OCI-LY7 (cell line): ENCODE measurements around the gene MPRIP. TPM values are rescaled to one million over a fixed set of nuclear protein-coding genes. Genes with fewer than 3 reads are reported as not detected.

ENCODE experiments used
- BruUV-seq: library from RNA; stranded (reverse); fragments of 400-500 nt; replicated peaks from 2 replicates; lab custom pipeline; 2021; lab: Mats Ljungman, UMichigan
- CTCF ChIA-PET: fragments of 300-600 bp; sonication (Branson Sonifier 250); formaldehyde crosslinking; loops from one replicate; lab custom pipeline; 2022; ENCODE audit warnings: antibody characterized with exemption; ENCODE audit not compliant: unreplicated experiment; lab: Charles Lee
- POLR2A ChIA-PET: fragments of 300-600 bp; sonication (Branson Sonifier 250); formaldehyde crosslinking; loops from one replicate; lab custom pipeline; 2022; ENCODE audit warnings: antibody characterized with exemption; lab: Charles Lee
- DNase-seq: peaks from one replicate; pipeline ENCODE4 v3.0.0-alpha.2; 2015; ENCODE audit warnings: low spot score
- H2AFZ ChIP-seq: fragments of 200-600 bp; sonication (generic), shearing (Covaris generic); 2 replicates; pipeline ENCODE4 v1.6.1; 2014; ENCODE audit warnings: mild to moderate bottlenecking, antibody characterized with exemption, low read length, moderate library complexity
- H3K27ac ChIP-seq: fragments of 200-600 bp; sonication (generic); 2 replicates; pipeline ENCODE4 v1.5.1; 2014; ENCODE audit warnings: mixed run types, low read depth, mild to moderate bottlenecking, moderate library complexity, low read length, inconsistent platforms; ENCODE audit not compliant: poor library complexity, severe bottlenecking
- H3K36me3 ChIP-seq: fragments of 200-600 bp; sonication (generic); 2 replicates; pipeline ENCODE4 v1.6.1; 2014; ENCODE audit warnings: mild to moderate bottlenecking, antibody characterized with exemption, low read length, moderate library complexity, mixed read lengths; ENCODE audit not compliant: insufficient read depth
- H3K4me1 ChIP-seq: fragments of 200-600 bp; sonication (generic); 2 replicates; pipeline ENCODE4 v1.5.1; 2014; ENCODE audit warnings: mild to moderate bottlenecking, low read length; ENCODE audit not compliant: insufficient read depth, poor library complexity, severe bottlenecking
- H3K4me2 ChIP-seq: fragments of 200-600 bp; sonication (generic); 2 replicates; pipeline ENCODE4 v1.6.1; 2014; ENCODE audit warnings: mild to moderate bottlenecking, low read length
- H3K4me3 ChIP-seq: fragments of 200-600 bp; sonication (generic); 2 replicates; pipeline ENCODE4 v1.5.1; 2014; ENCODE audit warnings: mild to moderate bottlenecking, low read depth, low read length; ENCODE audit not compliant: poor library complexity, severe bottlenecking
- H3K79me2 ChIP-seq: fragments of 200-600 bp; sonication (generic); 2 replicates; pipeline ENCODE4 v1.6.1; 2016; ENCODE audit warnings: low read depth, mild to moderate bottlenecking, low read length, moderate library complexity, mixed read lengths; ENCODE audit not compliant: insufficient read depth
- H3K9me2 ChIP-seq: fragments of 200-600 bp; sonication (generic); 2 replicates; pipeline ENCODE4 v1.6.1; 2016; ENCODE audit warnings: mild to moderate bottlenecking, low read length, mixed read lengths; ENCODE audit not compliant: insufficient read depth
- H3K9me3 ChIP-seq: fragments of 200-600 bp; sonication (generic); 2 replicates; pipeline ENCODE4 v1.6.1; 2014; ENCODE audit warnings: mild to moderate bottlenecking, mixed run types, low read length, mixed read lengths
- H4K20me1 ChIP-seq: fragments of 200-600 bp; sonication (generic); 2 replicates; pipeline ENCODE4 v1.6.1; 2014; ENCODE audit warnings: mild to moderate bottlenecking, antibody characterized with exemption, low read length, moderate library complexity, mixed read lengths; ENCODE audit not compliant: insufficient read depth
- EZH2phosphoT487 ChIP-seq: fragments of 200-600 bp; sonication (generic); IDR thresholded peaks from 2 replicates; pipeline ENCODE4 v1.6.1; 2018; ENCODE audit warnings: low read depth, borderline replicate concordance, mild to moderate bottlenecking, mixed run types, antibody characterized with exemption, low read length, moderate library complexity, mixed read lengths
- intact Hi-C: fragments of 100-400 bp; cut with micrococcal nuclease; formaldehyde crosslinking; loops from one replicate; pipeline ENCODE4 v1.10.0; 2022; ENCODE audit not compliant: unreplicated experiment
- total RNA-seq, 2 experiments: library from RNA; depleted of rRNA in 1 of 2; stranded (reverse); fragments of >200 nt in 1 of 2; shearing (Covaris generic) in 1 of 2; gene quantifications; 2 replicates each; pipeline ENCODE4 v1.2.3, GENCODE V29; 2014 to 2022
- TF ChIP-seq, protein P1 (sequence below): fragments of 200-600 bp; sonication (generic); conservative IDR thresholded peaks from 2 replicates; pipeline ENCODE4 v1.5.1; 2014; ENCODE audit warnings: mild to moderate bottlenecking, antibody characterized with exemption, low read length, moderate library complexity, mixed read lengths

The MPRIP gene
- total RNA-seq, 2 experiments from 2014 or later: 73.3 to 109 TPM

DNA sequence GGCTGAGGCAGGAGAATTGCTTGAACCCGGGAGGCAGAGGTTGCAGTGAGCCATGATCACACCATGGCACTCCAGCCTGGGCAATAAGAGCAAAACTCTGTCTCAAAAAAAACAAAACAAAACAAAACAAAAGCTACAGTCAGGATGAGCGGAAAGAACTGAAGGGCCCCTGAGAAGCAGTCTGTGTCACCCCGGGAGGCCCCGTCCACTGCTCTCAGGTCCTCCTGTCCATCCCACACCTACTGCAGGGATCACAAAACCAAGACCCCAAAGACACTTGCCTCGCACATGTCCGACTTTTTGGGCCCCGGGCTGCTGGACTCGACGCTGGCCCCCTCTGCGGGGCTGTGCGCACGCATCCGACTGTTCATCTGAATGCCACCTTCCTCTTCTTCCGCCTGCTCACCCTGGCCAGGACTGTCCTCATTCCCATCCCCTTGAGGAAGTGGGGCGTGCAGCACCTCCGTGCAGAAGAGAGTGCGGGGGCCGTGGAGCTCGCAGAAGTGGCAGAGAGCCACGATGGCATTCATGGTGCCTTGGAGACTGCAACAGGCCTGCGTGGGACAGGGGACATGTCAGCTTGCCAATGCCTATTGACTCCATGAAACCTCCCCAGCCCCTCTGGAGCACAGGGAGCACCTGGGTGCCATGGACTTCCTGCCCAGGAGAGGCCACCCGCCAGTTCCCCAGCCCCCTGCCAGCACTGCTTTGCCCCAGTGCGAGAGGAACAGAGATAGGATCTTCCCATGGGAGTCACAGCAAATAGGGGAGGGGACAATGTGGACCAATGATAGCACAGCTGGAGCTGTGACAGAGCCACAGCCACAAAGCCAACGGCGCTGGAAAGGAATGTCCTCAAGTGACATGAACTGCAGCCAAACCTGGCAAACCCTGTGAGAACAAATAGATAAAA, 185.6 kb downstream of the MPRIP start:
- TF ChIP-seq, protein P1, sequence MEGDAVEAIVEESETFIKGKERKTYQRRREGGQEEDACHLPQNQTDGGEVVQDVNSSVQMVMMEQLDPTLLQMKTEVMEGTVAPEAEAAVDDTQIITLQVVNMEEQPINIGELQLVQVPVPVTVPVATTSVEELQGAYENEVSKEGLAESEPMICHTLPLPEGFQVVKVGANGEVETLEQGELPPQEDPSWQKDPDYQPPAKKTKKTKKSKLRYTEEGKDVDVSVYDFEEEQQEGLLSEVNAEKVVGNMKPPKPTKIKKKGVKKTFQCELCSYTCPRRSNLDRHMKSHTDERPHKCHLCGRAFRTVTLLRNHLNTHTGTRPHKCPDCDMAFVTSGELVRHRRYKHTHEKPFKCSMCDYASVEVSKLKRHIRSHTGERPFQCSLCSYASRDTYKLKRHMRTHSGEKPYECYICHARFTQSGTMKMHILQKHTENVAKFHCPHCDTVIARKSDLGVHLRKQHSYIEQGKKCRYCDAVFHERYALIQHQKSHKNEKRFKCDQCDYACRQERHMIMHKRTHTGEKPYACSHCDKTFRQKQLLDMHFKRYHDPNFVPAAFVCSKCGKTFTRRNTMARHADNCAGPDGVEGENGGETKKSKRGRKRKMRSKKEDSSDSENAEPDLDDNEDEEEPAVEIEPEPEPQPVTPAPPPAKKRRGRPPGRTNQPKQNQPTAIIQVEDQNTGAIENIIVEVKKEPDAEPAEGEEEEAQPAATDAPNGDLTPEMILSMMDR: no peak
- TF ChIP-seq EZH2phosphoT487: no peak

DNA sequence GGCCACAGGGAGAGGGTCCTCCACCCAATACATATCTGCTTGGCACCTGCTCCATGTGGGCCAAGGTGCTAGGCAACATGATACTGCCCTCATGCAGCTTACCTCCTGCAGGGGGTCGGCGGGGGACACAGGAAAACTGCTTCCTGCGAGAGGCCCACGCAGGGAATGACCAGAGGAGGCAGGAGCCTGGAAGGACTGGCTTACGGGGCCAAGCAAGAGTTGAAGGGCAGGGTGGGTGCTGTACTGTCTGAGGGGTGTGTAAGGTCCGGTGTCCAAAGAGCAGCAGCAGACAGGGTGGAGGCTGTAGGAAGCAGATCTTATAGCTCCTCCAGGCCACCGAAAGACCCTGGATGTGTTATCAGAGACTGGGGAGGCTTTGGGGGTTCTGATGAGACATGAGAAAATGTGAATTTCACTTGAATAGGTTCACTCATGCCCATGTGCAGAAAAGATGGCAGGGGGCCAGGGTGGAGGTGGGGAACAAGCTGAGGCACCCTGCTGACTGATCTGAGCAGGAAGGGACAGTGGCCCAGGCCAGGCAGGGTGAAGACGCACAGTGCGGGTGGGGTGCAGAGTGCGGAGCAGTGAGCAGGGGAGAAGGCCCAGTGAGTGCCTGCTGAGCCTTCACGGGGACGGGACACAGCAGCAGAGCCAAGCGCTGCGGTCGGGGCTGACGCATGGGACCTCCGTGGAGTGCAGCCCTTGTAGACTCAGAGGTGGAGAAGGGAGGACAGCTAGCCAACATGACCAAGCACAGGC, 186.4 kb downstream of the MPRIP start:
- BruUV-seq: no TSS peak
- H3K4me3 ChIP-seq: no peak overlapping the region
- peaks cover 50% of the 10 kb centered on the region; the same call in 1 of the 2 replicates for H3K36me3 ChIP-seq
- no peaks in the 10 kb centered on the region for H3K9me2 ChIP-seq
- POLR2A ChIA-PET: interaction anchor here (0.6 kb wide), 1 partner anchor 42 kb away, joined by 3 read pairs; no protein-coding TSS in a partner anchor
- no peaks in the 10 kb centered on the region for H3K4me1 ChIP-seq
- H3K9me3 ChIP-seq: no peaks in the 10 kb centered on the region
- no peak for DNase-seq
- no peaks in the 10 kb centered on the region; the same call in 1 of the 2 replicates for H4K20me1 ChIP-seq
- no peaks in the 10 kb centered on the region for H3K79me2 ChIP-seq
- H3K4me2 ChIP-seq: no peak overlapping the region
- CTCF ChIA-PET: no interaction called here
- no peak for TF ChIP-seq EZH2phosphoT487
- TF ChIP-seq, protein P1: no peak
- H2AFZ ChIP-seq: no peak overlapping the region
- H3K27ac ChIP-seq: no peak overlapping the region
- intact Hi-C loops: no loop called here

More for the DNA sequence above, 185.6 kb downstream of the MPRIP start:
- Histone ChIP-seq H3K36me3 (peaks cover 55% of the 10 kb centered on the region; the same call in 1 of the 2 replicates), H3K9me3 (no peaks in the 10 kb centered on the region), H3K27ac (no peak overlapping the region), H3K4me2 (no peak overlapping the region), H3K79me2 (no peaks in the 10 kb centered on the region), H4K20me1 (no peaks in the 10 kb centered on the region; the same call in 1 of the 2 replicates), H3K9me2 (no peaks in the 10 kb centered on the region), H2AFZ (no peak overlapping the region), H3K4me3 (no peak overlapping the region), H3K4me1 (no peaks in the 10 kb centered on the region)
- no TSS peak for BruUV-seq
- intact Hi-C loops: no loop called here
- CTCF ChIA-PET: no interaction called here
- POLR2A ChIA-PET: interaction anchor here (0.6 kb wide), 1 partner anchor 43 kb away, joined by 3 read pairs; no protein-coding TSS in a partner anchor
- no peak for DNase-seq
